Prostate gland (tissue), 2 donors: ENCODE measurements around the gene INO80D.

Experiments
- CTCF ChIP-seq, 4 experiments: fragments of 200-600 bp in 2 of 4; fragments of 450-650 bp in 2 of 4; sonication (generic) in 2 of 4; IDR thresholded peaks; 1 replicate in 3 of 4; 2 replicates in 1 of 4; pipeline ENCODE4 v1.5.1; 2016 to 2019; ENCODE audit warnings: antibody characterized with exemption in 4 of 4, mild to moderate bottlenecking in 2 of 4, moderate library complexity in 2 of 4
- POLR2A ChIP-seq: fragments of 450-650 bp; IDR thresholded peaks from one replicate; pipeline ENCODE4 v1.6.1; 2016; ENCODE audit warnings: antibody characterized with exemption, mild to moderate bottlenecking
- POLR2AphosphoS5 ChIP-seq: sonication (generic); formaldehyde crosslinking; IDR thresholded peaks from one replicate; pipeline ENCODE4 v1.6.1; 2017; ENCODE audit warnings: antibody characterized with exemption

GRCh38 chr2:206045251-206045650 is 40.7 kb downstream of the INO80D start:
- TF ChIP-seq POLR2A (no peak), CTCF (IDR thresholded peaks at IDR 0.05) (no peak), POLR2AphosphoS5 (no peak)
